Activated CD4-positive, alpha-beta T cell treated with anti-CD3 and anti-CD28 coated beads, Interleukin-2, amount 10 ng/mL, durations not matched to agents 7 days and 5 days (primary cell): ENCODE results near the gene FREM2. TPM values are rescaled to one million over a fixed set of nuclear protein-coding genes. Genes with fewer than 3 reads are reported as not detected.

Source experiments
- CTCF ChIA-PET: fragments of 350-600 bp; sonication (Branson Sonifier 250); formaldehyde crosslinking; loops from one replicate; lab custom pipeline; 2021; ENCODE audit warnings: antibody characterized with exemption; lab: Charles Lee
- POLR2A ChIA-PET: fragments of 350-600 bp; sonication (Branson Sonifier 250); formaldehyde crosslinking; loops from one replicate; lab custom pipeline; 2021; ENCODE audit warnings: antibody characterized with exemption; lab: Charles Lee
- DNase-seq: peaks from one replicate; pipeline ENCODE4 v3.0.0-alpha.2; 2020
- H3K27ac Mint-ChIP-seq: one replicate; pipeline ENCODE4 v1.8.0; 2021; ENCODE audit warnings: mild to moderate bottlenecking, moderate library complexity, mixed read lengths
- H3K27me3 Mint-ChIP-seq: one replicate; pipeline ENCODE4 v1.8.0; 2021; ENCODE audit warnings: mixed read lengths
- H3K36me3 Mint-ChIP-seq: one replicate; pipeline ENCODE4 v1.8.0; 2021; ENCODE audit warnings: low read depth, mixed read lengths
- H3K4me1 Mint-ChIP-seq: one replicate; pipeline ENCODE4 v1.8.0; 2021; ENCODE audit warnings: mixed read lengths
- H3K4me3 Mint-ChIP-seq: one replicate; pipeline ENCODE4 v1.8.0; 2021; ENCODE audit warnings: mild to moderate bottlenecking, moderate library complexity, mixed read lengths
- H3K9me3 Mint-ChIP-seq: one replicate; pipeline ENCODE4 v1.8.0; 2021; ENCODE audit warnings: mixed read lengths
- total RNA-seq, 2 experiments: library from RNA; stranded (reverse); gene quantifications; one replicate each; pipeline ENCODE4 v1.2.3, GENCODE V29; 2021

FREM2 gene
- total RNA-seq, 2 experiments from 2014 or later: not detected

DNA sequence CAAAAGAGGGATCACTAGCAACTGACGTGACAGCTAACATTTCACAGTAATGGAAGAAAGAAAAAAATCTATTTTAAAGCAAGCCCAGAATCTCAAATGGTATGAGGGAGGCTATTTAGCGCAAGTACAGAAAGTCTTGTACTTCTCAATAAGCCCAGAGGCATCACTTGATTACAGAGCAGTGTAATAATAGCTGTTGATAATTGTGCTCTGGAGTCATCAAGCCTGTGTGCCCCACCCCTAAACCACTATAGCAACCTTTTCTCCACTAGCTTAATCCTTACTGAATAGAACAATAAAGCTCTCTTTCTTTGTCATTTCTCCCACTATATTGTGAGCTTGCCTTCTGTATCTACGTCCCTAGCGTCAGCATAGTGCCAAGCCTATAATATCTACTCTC lies 56.6 kb downstream of the FREM2 start:
- Mint-ChIP-seq H3K36me3 (no peaks in the 10 kb centered on the region), H3K27me3 (peaks cover 2% of the 10 kb centered on the region), H3K4me3 (no peak overlapping the region), H3K27ac (no peak overlapping the region), H3K9me3 (no peaks in the 10 kb centered on the region), H3K4me1 (no peaks in the 10 kb centered on the region)
- CTCF ChIA-PET: no interaction called here
- POLR2A ChIA-PET: no interaction called here
- DNase-seq: no peak

DNA sequence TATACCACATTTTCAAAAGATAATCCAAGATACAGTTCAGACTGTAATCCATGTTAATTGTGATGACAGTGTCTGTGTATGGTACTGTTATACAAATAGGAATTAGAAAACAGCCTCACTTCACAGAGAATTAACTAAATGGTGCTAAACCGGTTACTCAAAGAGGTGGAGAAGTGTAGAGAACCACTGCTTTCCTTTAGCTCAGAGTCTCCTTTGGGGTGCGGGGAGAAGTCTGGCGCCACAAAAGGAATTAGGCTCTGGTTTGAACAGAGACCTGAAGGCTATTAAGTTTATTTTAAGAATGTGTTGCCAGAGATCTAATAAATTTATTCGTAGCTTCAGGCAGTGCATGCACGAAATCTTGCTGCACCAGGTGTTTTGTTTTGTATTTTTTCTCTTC lies 65.8 kb downstream of the FREM2 start:
- H3K4me3 Mint-ChIP-seq: no peak overlapping the region
- H3K4me1 Mint-ChIP-seq: no peaks in the 10 kb centered on the region
- H3K36me3 Mint-ChIP-seq: no peaks in the 10 kb centered on the region
- ChIA-PET CTCF (no interaction called here), POLR2A (no interaction called here)
- peaks cover 3% of the 10 kb centered on the region for H3K27me3 Mint-ChIP-seq
- no peaks in the 10 kb centered on the region for H3K9me3 Mint-ChIP-seq
- DNase-seq: no peak
- H3K27ac Mint-ChIP-seq: no peak overlapping the region

DNA sequence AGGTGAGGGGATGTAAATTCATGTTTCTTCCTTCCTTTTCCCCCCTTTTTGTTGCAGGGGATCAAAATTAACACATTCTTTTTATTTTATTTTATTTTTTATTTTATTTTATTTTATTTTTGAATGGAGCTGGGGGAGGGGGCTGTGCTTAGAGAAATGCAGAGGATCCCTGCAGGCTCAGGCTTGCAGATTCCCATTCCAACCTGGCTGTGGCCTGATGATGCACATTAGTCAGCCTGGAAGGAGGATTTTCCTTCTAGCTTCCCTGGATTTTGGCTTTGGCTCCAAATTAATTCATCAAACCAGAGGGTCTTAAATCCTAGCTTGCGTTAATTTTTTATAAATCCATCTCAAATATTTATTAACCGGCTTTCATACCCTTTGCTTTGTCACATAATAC lies 67.0 kb downstream of the FREM2 start:
- POLR2A ChIA-PET: no interaction called here
- no peak for DNase-seq
- Mint-ChIP-seq H3K4me1 (no peaks in the 10 kb centered on the region), H3K36me3 (no peaks in the 10 kb centered on the region), H3K27ac (no peak overlapping the region), H3K27me3 (peaks cover 3% of the 10 kb centered on the region), H3K4me3 (no peak overlapping the region), H3K9me3 (no peaks in the 10 kb centered on the region)
- CTCF ChIA-PET: no interaction called here

- no peak for DNase-seq
- ChIA-PET POLR2A (no interaction called here), CTCF (no interaction called here)
- H3K27me3 Mint-ChIP-seq: peaks cover 3% of the 10 kb centered on the region
- H3K36me3 Mint-ChIP-seq: no peaks in the 10 kb centered on the region
- no peak overlapping the region for H3K4me3 Mint-ChIP-seq
- H3K9me3 Mint-ChIP-seq: no peaks in the 10 kb centered on the region
- H3K27ac Mint-ChIP-seq: no peak overlapping the region
- H3K4me1 Mint-ChIP-seq: no peaks in the 10 kb centered on the region
These were observed 68.9 kb downstream of the FREM2 start for GRCh38 chr13:38755793-38756192.

GRCh38 chr13:38758277-38758676 lies 71.4 kb downstream of the FREM2 start:
- no peak for DNase-seq
- Mint-ChIP-seq H3K9me3 (no peaks in the 10 kb centered on the region), H3K27ac (no peak overlapping the region), H3K4me1 (no peaks in the 10 kb centered on the region), H3K4me3 (no peak overlapping the region), H3K36me3 (no peaks in the 10 kb centered on the region), H3K27me3 (peaks cover 3% of the 10 kb centered on the region)
- POLR2A ChIA-PET: no interaction called here
- CTCF ChIA-PET: no interaction called here

DNA sequence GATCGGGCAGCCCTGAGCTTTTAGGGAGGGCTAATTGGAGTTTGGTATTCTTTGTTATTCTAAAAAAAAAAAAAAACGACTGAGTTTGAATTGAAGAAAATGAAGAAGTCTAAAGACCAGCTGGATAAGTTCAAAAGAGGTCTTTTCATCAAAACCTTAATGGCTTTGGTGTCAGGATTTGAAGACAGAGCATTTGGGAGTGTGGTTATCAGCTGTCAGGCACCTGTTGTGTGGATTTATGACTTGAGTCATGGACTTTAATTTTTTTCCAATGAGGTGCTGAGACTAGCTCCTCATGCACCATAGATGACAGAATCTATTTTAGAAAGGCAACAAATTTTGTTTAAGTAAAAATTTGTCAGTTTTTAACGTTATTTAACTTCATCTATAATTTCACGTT lies 72.5 kb downstream of the FREM2 start:
- Mint-ChIP-seq H3K4me3 (no peak overlapping the region), H3K36me3 (no peaks in the 10 kb centered on the region), H3K9me3 (no peaks in the 10 kb centered on the region), H3K27ac (no peak overlapping the region), H3K4me1 (no peaks in the 10 kb centered on the region), H3K27me3 (no peaks in the 10 kb centered on the region)
- CTCF ChIA-PET: no interaction called here
- DNase-seq: no peak
- POLR2A ChIA-PET: no interaction called here

DNA sequence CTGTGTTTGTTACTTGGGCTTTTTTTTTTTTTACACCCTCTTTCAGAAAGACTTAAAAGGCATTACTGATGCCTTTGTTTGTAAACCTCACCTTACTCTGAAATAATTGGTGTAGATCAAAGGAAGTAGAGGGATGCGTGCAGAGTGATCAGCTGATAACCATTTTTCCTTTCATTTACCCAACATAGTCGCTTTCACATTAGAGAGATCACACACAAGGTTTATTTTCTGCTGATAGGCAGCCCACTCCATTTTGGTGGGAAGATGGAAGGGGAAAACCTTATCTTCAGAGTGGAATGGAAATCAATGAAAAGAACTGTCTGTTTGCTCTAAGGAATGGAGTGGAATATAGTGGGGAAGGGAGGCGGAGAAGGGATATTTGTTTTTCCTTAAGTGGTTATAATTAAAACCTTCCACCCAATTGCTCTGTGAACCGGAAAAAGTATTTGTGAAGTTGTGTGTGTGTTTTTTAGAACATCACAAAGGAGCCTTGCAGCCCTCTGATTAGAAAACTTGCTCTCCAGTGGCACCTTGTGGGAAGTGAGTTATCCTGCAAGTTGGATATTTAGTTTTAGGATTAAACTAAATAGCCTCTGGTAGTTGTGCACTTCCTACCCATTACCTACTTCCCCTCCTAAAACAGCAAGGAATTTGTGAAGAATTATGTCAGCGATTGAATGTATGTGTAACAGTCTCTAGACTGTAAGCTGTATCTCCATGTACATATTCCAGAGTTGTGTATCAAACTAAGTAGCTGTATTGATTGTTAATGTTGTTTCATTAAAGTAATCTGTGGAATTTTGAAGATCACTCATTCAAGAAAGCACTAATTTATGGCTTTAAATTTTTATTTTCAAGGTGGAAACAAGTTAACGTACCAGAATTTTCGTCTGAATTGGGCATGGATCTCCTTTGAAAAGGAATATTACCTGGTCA lies 76.8 kb downstream of the FREM2 start:
- Mint-ChIP-seq H3K4me3 (no peak overlapping the region), H3K36me3 (no peaks in the 10 kb centered on the region), H3K9me3 (no peaks in the 10 kb centered on the region), H3K27ac (no peak overlapping the region), H3K4me1 (no peaks in the 10 kb centered on the region), H3K27me3 (no peaks in the 10 kb centered on the region)
- POLR2A ChIA-PET: no interaction called here
- no peak for DNase-seq
- CTCF ChIA-PET: no interaction called here

GRCh38 chr13:38766799-38767198 lies 79.9 kb downstream of the FREM2 start:
- Mint-ChIP-seq H3K36me3 (no peaks in the 10 kb centered on the region), H3K27me3 (no peaks in the 10 kb centered on the region), H3K4me1 (no peaks in the 10 kb centered on the region), H3K27ac (no peak overlapping the region), H3K4me3 (no peak overlapping the region), H3K9me3 (no peaks in the 10 kb centered on the region)
- ChIA-PET POLR2A (no interaction called here), CTCF (no interaction called here)
- no peak for DNase-seq

DNA sequence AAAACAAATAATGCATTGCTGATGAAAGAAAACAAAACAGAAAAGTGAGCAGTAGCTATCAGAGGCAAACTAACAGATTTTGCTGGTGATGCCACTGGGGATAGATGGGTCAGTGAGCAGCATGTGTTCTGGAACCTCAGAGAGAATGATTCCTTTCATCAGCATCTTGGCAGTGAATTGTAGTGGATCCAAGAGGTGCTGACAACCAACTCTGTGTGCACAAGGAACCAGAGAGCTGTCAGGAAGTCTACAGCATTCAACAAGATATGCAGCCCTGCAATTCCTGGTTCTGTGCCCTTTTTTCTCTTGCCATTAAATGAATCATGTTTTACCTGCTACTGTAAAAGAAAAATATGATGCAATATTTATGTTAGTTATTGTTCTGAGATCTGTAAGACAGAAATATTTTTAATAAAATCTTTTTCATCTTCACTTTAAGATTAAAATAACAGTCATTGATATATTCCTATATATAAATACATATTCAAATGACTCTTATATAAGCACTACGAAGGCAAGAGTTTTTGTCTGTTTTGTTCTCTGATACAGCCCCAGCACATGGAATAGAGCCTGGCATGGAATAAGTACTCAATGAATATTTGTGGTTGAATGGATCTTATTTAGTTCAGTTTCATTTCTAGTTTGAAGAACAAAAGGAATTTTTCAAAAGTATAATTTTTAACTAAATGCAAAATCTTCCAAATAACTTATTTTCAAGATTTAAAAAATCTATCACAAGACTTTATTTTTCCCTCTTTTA lies 80.8 kb downstream of the FREM2 start:
- POLR2A ChIA-PET: no interaction called here
- Mint-ChIP-seq H3K4me1 (no peaks in the 10 kb centered on the region), H3K36me3 (no peaks in the 10 kb centered on the region), H3K9me3 (no peaks in the 10 kb centered on the region), H3K27ac (no peak overlapping the region), H3K4me3 (no peak overlapping the region), H3K27me3 (no peaks in the 10 kb centered on the region)
- CTCF ChIA-PET: no interaction called here
- DNase-seq: no peak

DNA sequence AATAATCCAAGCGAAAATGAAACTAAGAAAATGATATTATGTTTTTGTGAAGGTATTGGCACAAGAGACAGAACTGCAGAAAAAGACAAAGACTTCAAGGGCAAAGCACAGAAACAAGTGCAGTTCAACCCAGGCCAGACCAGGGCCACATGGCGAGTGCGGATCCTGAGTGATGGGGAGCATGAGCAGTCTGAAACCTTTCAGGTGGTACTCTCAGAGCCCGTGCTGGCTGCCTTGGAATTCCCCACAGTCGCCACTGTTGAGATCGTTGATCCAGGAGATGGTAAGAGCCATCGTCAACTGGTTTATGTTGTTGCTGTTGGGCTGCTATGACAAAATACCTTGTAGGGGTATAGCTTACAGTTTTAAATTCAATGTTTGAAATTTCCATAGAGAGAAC lies 82.6 kb downstream of the FREM2 start:
- no peaks in the 10 kb centered on the region for H3K36me3 Mint-ChIP-seq
- no peaks in the 10 kb centered on the region for H3K27me3 Mint-ChIP-seq
- ChIA-PET CTCF (no interaction called here), POLR2A (no interaction called here)
- H3K9me3 Mint-ChIP-seq: no peaks in the 10 kb centered on the region
- no peak for DNase-seq
- H3K4me1 Mint-ChIP-seq: no peaks in the 10 kb centered on the region
- H3K4me3 Mint-ChIP-seq: no peak overlapping the region
- no peak overlapping the region for H3K27ac Mint-ChIP-seq

DNA sequence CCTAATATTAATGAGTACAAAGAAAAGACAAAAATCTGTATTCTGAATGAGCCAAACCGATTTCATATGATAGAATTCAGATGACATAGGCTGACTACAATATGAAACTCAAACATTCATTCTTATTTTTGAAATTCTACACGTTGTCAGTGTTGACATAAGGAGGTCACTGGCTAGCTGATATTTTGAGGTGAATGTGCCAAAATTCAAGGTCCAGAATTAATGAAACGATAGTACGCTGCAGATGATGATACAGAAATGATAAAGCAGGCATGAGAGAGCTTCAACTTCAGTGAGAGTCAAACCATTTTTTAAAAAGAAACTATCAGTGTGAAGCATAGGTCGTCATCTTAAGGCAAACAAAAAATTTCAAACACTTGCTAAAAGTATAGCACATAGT lies 88.2 kb downstream of the FREM2 start:
- DNase-seq: no peak
- CTCF ChIA-PET: no interaction called here
- POLR2A ChIA-PET: no interaction called here

DNA sequence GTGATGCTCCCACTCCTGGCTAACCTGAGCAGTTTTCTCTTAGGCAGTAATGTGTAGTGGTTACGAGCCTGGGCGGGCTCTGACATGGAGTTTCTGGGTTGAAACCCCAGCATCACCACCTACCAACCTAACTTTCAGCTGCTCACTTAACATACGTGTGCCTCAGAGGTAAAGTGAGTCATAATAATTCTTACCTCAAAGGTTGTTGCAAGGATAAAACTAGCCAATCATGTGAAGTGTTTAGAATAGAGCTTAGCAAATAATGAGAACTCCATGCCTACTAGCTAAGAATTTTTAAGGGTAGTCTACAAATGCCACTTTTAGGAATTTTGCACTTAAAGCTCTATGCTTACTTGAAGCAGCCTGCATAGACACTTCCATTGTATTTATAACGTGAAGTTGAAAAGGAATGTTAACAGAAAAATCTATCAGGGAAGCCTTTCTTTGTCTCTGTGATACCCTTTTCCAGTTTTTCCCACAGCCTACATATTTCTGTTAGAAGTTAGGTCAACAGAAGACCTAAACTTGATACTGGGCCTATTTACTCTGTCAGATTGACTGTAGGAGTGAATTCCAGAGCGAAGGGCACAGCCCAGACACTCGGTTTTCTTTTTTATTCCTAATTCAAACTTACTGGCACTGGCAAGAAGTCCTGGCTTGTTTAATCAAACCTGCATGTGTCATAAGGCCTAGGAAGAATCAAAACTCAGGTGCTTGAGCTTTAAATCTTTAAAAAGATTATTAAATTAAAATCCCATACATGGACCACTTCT lies 90.7 kb downstream of the FREM2 start:
- H3K27me3 Mint-ChIP-seq: no peaks in the 10 kb centered on the region
- CTCF ChIA-PET: no interaction called here
- no peaks in the 10 kb centered on the region for H3K4me1 Mint-ChIP-seq

More for the DNA sequence above, 88.2 kb downstream of the FREM2 start:
- no peaks in the 10 kb centered on the region for H3K4me1 Mint-ChIP-seq
- no peak overlapping the region for H3K27ac Mint-ChIP-seq
- H3K36me3 Mint-ChIP-seq: no peaks in the 10 kb centered on the region
- no peaks in the 10 kb centered on the region for H3K9me3 Mint-ChIP-seq
- H3K4me3 Mint-ChIP-seq: no peak overlapping the region
- H3K27me3 Mint-ChIP-seq: no peaks in the 10 kb centered on the region

DNA sequence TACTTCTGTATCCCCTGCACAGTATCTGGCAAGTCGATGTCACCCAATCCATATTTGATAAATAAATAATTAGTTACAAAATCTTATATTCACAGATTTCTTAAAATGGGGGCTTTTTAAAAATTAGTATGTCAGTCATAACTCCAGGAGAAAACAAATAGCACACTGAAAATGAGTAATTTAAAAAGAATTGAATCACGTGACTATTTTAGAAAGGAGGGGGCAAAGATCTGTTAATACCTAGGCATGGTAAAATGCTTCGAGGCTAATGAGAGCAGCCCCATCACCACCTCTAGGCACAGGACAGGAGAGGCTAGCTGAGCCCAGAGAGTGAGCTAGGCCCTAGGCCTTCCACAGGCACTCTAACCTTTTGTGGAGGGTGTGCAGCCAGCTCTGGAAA lies 94.7 kb downstream of the FREM2 start:
- Mint-ChIP-seq H3K4me1 (no peaks in the 10 kb centered on the region), H3K9me3 (no peaks in the 10 kb centered on the region), H3K27me3 (no peaks in the 10 kb centered on the region), H3K4me3 (no peak overlapping the region), H3K36me3 (no peaks in the 10 kb centered on the region), H3K27ac (no peak overlapping the region)
- DNase-seq: no peak
- POLR2A ChIA-PET: no interaction called here
- CTCF ChIA-PET: no interaction called here

More for the DNA sequence above, 90.7 kb downstream of the FREM2 start:
- Mint-ChIP-seq H3K27ac (no peak overlapping the region), H3K4me3 (no peak overlapping the region), H3K36me3 (no peaks in the 10 kb centered on the region), H3K9me3 (no peaks in the 10 kb centered on the region)
- DNase-seq: no peak
- POLR2A ChIA-PET: no interaction called here
